GM21423 (cell line): ENCODE results near the gene PLA2G4B.

Experiments used
- ATAC-seq: cut with Tn5 transposase; IDR thresholded peaks from one replicate; pipeline ENCODE4 v1.9.1; 2021; ENCODE audit warnings: mild to moderate bottlenecking, moderate library complexity; ENCODE audit not compliant: unreplicated experiment

PLA2G4B gene

GRCh38 chr15:41809121-41809520, 29.5 kb upstream of the PLA2G4B start:
- no peak for ATAC-seq

GRCh38 chr15:41809526-41810220, 29.0 kb upstream of the PLA2G4B start:
- ATAC-seq: no peak

GRCh38 chr15:41810651-41811431, 27.8 kb upstream of the PLA2G4B start:
- no peak for ATAC-seq

- ATAC-seq: no peak
Observed at GRCh38 chr15:41811432-41812195, 27.0 kb upstream of the PLA2G4B start.

- ATAC-seq: no peak
Observed at GRCh38 chr15:41812820-41813375, 25.7 kb upstream of the PLA2G4B start.

- no peak for ATAC-seq
Observed at GRCh38 chr15:41813426-41813825, 25.2 kb upstream of the PLA2G4B start.

- ATAC-seq: no peak
Observed at GRCh38 chr15:41814534-41814933, 24.1 kb upstream of the PLA2G4B start.

GRCh38 chr15:41816788-41817187, 21.9 kb upstream of the PLA2G4B start:
- ATAC-seq: no peak

GRCh38 chr15:41817327-41817726, 21.3 kb upstream of the PLA2G4B start:
- ATAC-seq: no peak

- ATAC-seq: no peak
Observed at GRCh38 chr15:41817781-41818180, 20.9 kb upstream of the PLA2G4B start.

GRCh38 chr15:41819455-41820050, 19.1 kb upstream of the PLA2G4B start:
- no peak for ATAC-seq

- no peak for ATAC-seq
Observed at GRCh38 chr15:41820791-41821423, 17.7 kb upstream of the PLA2G4B start.

- no peak for ATAC-seq
Observed at GRCh38 chr15:41821831-41822230, 16.8 kb upstream of the PLA2G4B start.

GRCh38 chr15:41822471-41822870, 16.2 kb upstream of the PLA2G4B start:
- no peak for ATAC-seq

GRCh38 chr15:41822957-41823356, 15.7 kb upstream of the PLA2G4B start:
- no peak for ATAC-seq

GRCh38 chr15:41823502-41823901, 15.1 kb upstream of the PLA2G4B start:
- ATAC-seq: no peak

- no peak for ATAC-seq
Observed at GRCh38 chr15:41824062-41824745, 14.4 kb upstream of the PLA2G4B start.

- no peak for ATAC-seq
Observed at GRCh38 chr15:41825145-41825544, 13.5 kb upstream of the PLA2G4B start.

- no peak for ATAC-seq
Observed at GRCh38 chr15:41825572-41826535, 12.8 kb upstream of the PLA2G4B start.
